HCT116 (cell line): ENCODE results near the gene NHLH1. TPM values are rescaled to one million over a fixed set of nuclear protein-coding genes. Genes with fewer than 3 reads are reported as not detected.

ENCODE experiments used
- ATAC-seq: fragments of 200-7000 bp; cut with Tn5 transposase; 2 replicates; pipeline ENCODE4 v1.9.1; 2020; ENCODE audit warnings: mild to moderate bottlenecking, moderate library complexity
- BruUV-seq: library from RNA; stranded (reverse); fragments of 400-500 nt; replicated peaks from 2 replicates; lab custom pipeline; 2021; lab: Mats Ljungman, UMichigan
- CTCF ChIA-PET: fragments of 300-600 bp; sonication (Branson Sonifier 250); formaldehyde crosslinking; loops from one replicate; lab custom pipeline; 2021; ENCODE audit warnings: antibody characterized with exemption; lab: Charles Lee
- POLR2A ChIA-PET: fragments of 300-600, 350-600 bp; sonication (Branson Sonifier 250); formaldehyde crosslinking; loops from one replicate; lab custom pipeline; 2021; ENCODE audit warnings: antibody characterized with exemption; lab: Charles Lee
- RAD21 ChIA-PET, 2 experiments: fragments of 300-600 bp; sonication (Branson Sonifier 250); formaldehyde crosslinking; loops; one replicate each; lab custom pipeline; 2023; ENCODE audit warnings: low total read pairs in 2 of 2; ENCODE audit not compliant: uncharacterized antibody in 2 of 2, unreplicated experiment in 2 of 2, low non-redundant PET in 1 of 2; lab: Charles Lee
- DNase-seq: peaks from one replicate; pipeline ENCODE4 v3.0.0-alpha.2; 2010; ENCODE audit warnings: low read depth, low spot score
- H2AFZ ChIP-seq: fragments of 200-600 bp; shearing (Covaris generic), sonication (generic); 2 replicates; pipeline ENCODE4 v1.6.1; 2017; ENCODE audit warnings: low read depth, mixed run types, mixed read lengths, antibody characterized with exemption, low read length; ENCODE audit not compliant: poor library complexity, severe bottlenecking
- H3K27ac ChIP-seq: 2 replicates; pipeline ENCODE4 v1.5.1; 2012; ENCODE audit warnings: low read depth, low read length
- H3K27me3 ChIP-seq: fragments of 200-600 bp; sonication (generic); 2 replicates; pipeline ENCODE4 v1.6.1; 2016; ENCODE audit warnings: mixed run types, low read length, mixed read lengths; ENCODE audit not compliant: insufficient read depth
- H3K36me3 ChIP-seq, 2 experiments: fragments of 200-500 bp in 1 of 2; fragments of 200-600 bp in 1 of 2; sonication (Bioruptor generic) in 1 of 2; sonication (generic) in 1 of 2; 2 replicates each; pipeline versions ENCODE4 v1.5.1 to v1.6.1; 2014 to 2016; ENCODE audit warnings: low read length in 2 of 2, inconsistent platforms in 1 of 2, mixed read lengths in 1 of 2, mixed run types in 1 of 2; ENCODE audit not compliant: insufficient read depth in 2 of 2, control insufficient read depth in 1 of 2
- H3K4me1 ChIP-seq, 2 experiments: fragments of 200-600 bp in 1 of 2; sonication (generic) in 1 of 2; 2 replicates each; pipeline versions ENCODE4 v1.5.1 to v1.6.1; 2012 to 2017; ENCODE audit warnings: low read length in 2 of 2, inconsistent platforms in 1 of 2, mild to moderate bottlenecking in 1 of 2, mixed read lengths in 1 of 2, mixed run types in 1 of 2, moderate library complexity in 1 of 2; ENCODE audit not compliant: insufficient read depth in 2 of 2, control insufficient read depth in 1 of 2
- H3K4me2 ChIP-seq: fragments of 200-600 bp; sonication (generic); 2 replicates; pipeline ENCODE4 v1.6.1; 2017; ENCODE audit warnings: mixed run types, low read length, mixed read lengths
- H3K4me3 ChIP-seq, 2 experiments: fragments of 200-600 bp in 1 of 2; sonication (generic) in 1 of 2; replicated peaks in 1 of 2; 2 replicates each; pipeline ENCODE4 v1.5.1; 2011 to 2016; ENCODE audit warnings: low read length in 2 of 2, control low read depth in 1 of 2, low read depth in 1 of 2, mild to moderate bottlenecking in 1 of 2, mixed read lengths in 1 of 2, mixed run types in 1 of 2
- H3K79me2 ChIP-seq: fragments of 200-600 bp; sonication (generic); 2 replicates; pipeline ENCODE4 v1.6.1; 2017; ENCODE audit warnings: mild to moderate bottlenecking, mixed run types, low read length, moderate library complexity, mixed read lengths; ENCODE audit not compliant: insufficient read depth
- H3K9ac ChIP-seq: fragments of 200-600 bp; sonication (generic); 2 replicates; pipeline ENCODE4 v1.6.1; 2016; ENCODE audit warnings: low read length, mixed read lengths
- H3K9me2 ChIP-seq: fragments of 200-600 bp; sonication (generic), shearing (Covaris generic); 2 replicates; pipeline ENCODE4 v1.6.1; 2017; ENCODE audit warnings: mixed run types, mild to moderate bottlenecking, moderate library complexity; ENCODE audit not compliant: insufficient read depth
- H3K9me3 ChIP-seq, 2 experiments: fragments of 200-500 bp in 1 of 2; fragments of 200-600 bp in 1 of 2; sonication (Bioruptor generic) in 1 of 2; sonication (generic) in 1 of 2; 2 replicates each; pipeline ENCODE4 v1.6.1; 2014 to 2017; ENCODE audit warnings: low read length in 2 of 2, mixed read lengths in 2 of 2, inconsistent platforms in 1 of 2, low read depth in 1 of 2, mild to moderate bottlenecking in 1 of 2, mixed run types in 1 of 2, moderate library complexity in 1 of 2; ENCODE audit not compliant: control insufficient read depth in 1 of 2, insufficient read depth in 1 of 2
- H4K20me1 ChIP-seq: fragments of 200-600 bp; sonication (generic), shearing (Covaris generic); 2 replicates; pipeline ENCODE4 v1.6.1; 2017; ENCODE audit warnings: mixed run types, mild to moderate bottlenecking, moderate library complexity; ENCODE audit not compliant: insufficient read depth
- JUND ChIP-seq: IDR thresholded peaks from 2 replicates; pipeline ENCODE4 v1.6.1; 2012
- POLR2AphosphoS5 ChIP-seq: IDR thresholded peaks from 2 replicates; pipeline ENCODE4 v1.6.1; 2011; ENCODE audit warnings: mild to moderate bottlenecking, low read depth, low read length, moderate library complexity
- REST ChIP-seq: IDR thresholded peaks from 2 replicates; pipeline ENCODE4 v1.6.1; 2012; ENCODE audit warnings: low read depth
- SRF ChIP-seq: IDR thresholded peaks from 2 replicates; pipeline ENCODE4 v1.6.1; 2012; ENCODE audit warnings: low read depth
- TCF7L2 ChIP-seq: IDR thresholded peaks from 2 replicates; pipeline ENCODE4 v1.7.0; 2011; ENCODE audit warnings: borderline replicate concordance, inconsistent platforms; ENCODE audit not compliant: insufficient read depth, insufficient read length; ENCODE audit errors: extremely low read depth
- YY1 ChIP-seq: IDR thresholded peaks from 2 replicates; pipeline ENCODE4 v1.6.1; 2011; ENCODE audit warnings: low read length, low read depth, moderate library complexity, mild to moderate bottlenecking; ENCODE audit not compliant: insufficient replicate concordance; ENCODE audit errors: extremely low read depth
- ZBTB33 ChIP-seq: IDR thresholded peaks from 2 replicates; pipeline ENCODE4 v1.6.1; 2011; ENCODE audit warnings: mild to moderate bottlenecking, low read length, moderate library complexity; ENCODE audit not compliant: insufficient replicate concordance; ENCODE audit errors: extremely low read depth
- intact Hi-C: fragments of 100-400 bp; cut with micrococcal nuclease; formaldehyde crosslinking; loops from 2 replicates; pipeline ENCODE4 v1.10.0; 2022
- total RNA-seq: library from RNA; stranded (reverse); gene quantifications from one replicate; pipeline ENCODE4 v1.2.1, GENCODE V29; 2021; ENCODE audit not compliant: unreplicated experiment

NHLH1 gene
- total RNA-seq, 1 experiment from 2014 or later, result 0.12 TPM

- Histone ChIP-seq H3K36me3 (peaks cover 41 to 58% of the 10 kb centered on the region in 2 experiments; a peak in 3 of 4 replicates), H3K4me3 (no peak overlapping the region), H3K4me2 (no peak overlapping the region), H2AFZ (no peak overlapping the region), H4K20me1 (no peaks in the 10 kb centered on the region), H3K27me3 (no peaks in the 10 kb centered on the region), H3K4me1 (no peaks in the 10 kb centered on the region), H3K9me3 (no peaks in the 10 kb centered on the region), H3K9me2 (no peaks in the 10 kb centered on the region), H3K9ac (no peak overlapping the region), H3K27ac (no peak overlapping the region), H3K79me2 (no peaks in the 10 kb centered on the region)
- ChIA-PET RAD21 (no interaction called here), POLR2A (interaction anchor here (0.6 kb wide), 1 partner anchor 35 kb away, joined by 3 read pairs; no protein-coding TSS in a partner anchor), CTCF (interaction anchor here (0.7 to 3.1 kb wide), 3 partner anchors 63 to 160 kb away, joined by 3 to 21 read pairs (median 4); no protein-coding TSS in a partner anchor)
- ATAC-seq, result no peak
- TF ChIP-seq SRF, result no peak
- no peak for TF ChIP-seq ZBTB33
- no peak for TF ChIP-seq TCF7L2
- no peak for TF ChIP-seq POLR2AphosphoS5
- no peak for TF ChIP-seq REST
- no peak for TF ChIP-seq JUND
- TF ChIP-seq YY1, result no peak
- BruUV-seq, result no TSS peak
- intact Hi-C loops, result no loop called here
- DNase-seq, result no peak
Observed at GRCh38 chr1:160353223-160353622, 13.6 kb upstream of the NHLH1 start.
